Activated naive CD8-positive, alpha-beta T cell treated with anti-CD3 and anti-CD28 coated beads, Interleukin-2, amount 10 ng/mL, durations not matched to agents 7 days and 5 days (primary cell): ENCODE data around the gene ZBTB47. TPM values are rescaled to one million over a fixed set of nuclear protein-coding genes. Genes with fewer than 3 reads are reported as not detected.

Experiments used
- ATAC-seq: fragments of 150-1000 bp; cut with Tn5 transposase; one replicate; pipeline ENCODE4 v1.10.0; 2021; ENCODE audit warnings: low read depth, moderate library complexity
- POLR2A ChIA-PET: fragments of 350-600 bp; sonication (Branson Sonifier 250); formaldehyde crosslinking; loops from one replicate; lab custom pipeline; 2021; ENCODE audit warnings: antibody characterized with exemption; lab: Charles Lee
- DNase-seq: peaks from one replicate; pipeline ENCODE4 v3.0.0; 2021
- H3K27ac Mint-ChIP-seq: one replicate; pipeline ENCODE4 v1.8.0; 2022; ENCODE audit warnings: mild to moderate bottlenecking, mixed read lengths
- H3K27me3 Mint-ChIP-seq: one replicate; pipeline ENCODE4 v1.8.0; 2022; ENCODE audit warnings: mild to moderate bottlenecking, moderate library complexity, mixed read lengths
- H3K36me3 Mint-ChIP-seq: one replicate; pipeline ENCODE4 v1.8.0; 2021; ENCODE audit warnings: mild to moderate bottlenecking, mixed read lengths
- H3K4me1 Mint-ChIP-seq: one replicate; pipeline ENCODE4 v1.8.0; 2021; ENCODE audit warnings: mixed read lengths
- H3K4me3 Mint-ChIP-seq: one replicate; pipeline ENCODE4 v1.8.0; 2022; ENCODE audit warnings: mild to moderate bottlenecking, moderate library complexity, mixed read lengths
- H3K9me3 Mint-ChIP-seq: one replicate; pipeline ENCODE4 v1.8.0; 2021; ENCODE audit warnings: mixed read lengths
- total RNA-seq, 2 experiments: library from RNA; stranded (reverse); gene quantifications; one replicate each; pipeline ENCODE4 v1.2.3, GENCODE V29; 2021

The ZBTB47 gene
- total RNA-seq, 2 experiments from 2014 or later: 1.1 to 1.3 TPM

DNA sequence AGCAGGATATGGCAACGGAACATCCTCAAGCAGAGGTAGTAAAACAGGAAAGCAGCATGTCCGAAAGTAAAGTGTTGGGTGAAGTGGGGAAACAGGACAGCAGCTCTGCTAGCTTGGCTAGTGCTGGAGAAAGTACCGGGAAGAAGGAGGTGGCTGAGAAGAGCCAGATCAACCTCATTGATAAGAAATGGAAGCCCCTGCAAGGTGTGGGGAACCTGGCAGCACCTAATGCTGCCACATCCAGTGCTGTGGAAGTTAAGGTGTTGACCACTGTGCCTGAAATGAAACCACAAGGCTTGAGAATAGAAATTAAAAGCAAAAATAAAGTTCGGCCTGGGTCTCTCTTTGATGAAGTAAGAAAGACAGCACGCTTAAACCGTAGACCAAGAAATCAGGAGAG, 14.3 kb upstream of the ZBTB47 start:
- DNase-seq (no peak), ATAC-seq (no peak)
- Mint-ChIP-seq H3K9me3 (no peaks in the 10 kb centered on the region), H3K27ac (no peak overlapping the region), H3K4me3 (no peak overlapping the region), H3K36me3 (peaks cover 28% of the 10 kb centered on the region), H3K4me1 (peaks cover 6% of the 10 kb centered on the region), H3K27me3 (no peaks in the 10 kb centered on the region)
- POLR2A ChIA-PET: no interaction called here

DNA sequence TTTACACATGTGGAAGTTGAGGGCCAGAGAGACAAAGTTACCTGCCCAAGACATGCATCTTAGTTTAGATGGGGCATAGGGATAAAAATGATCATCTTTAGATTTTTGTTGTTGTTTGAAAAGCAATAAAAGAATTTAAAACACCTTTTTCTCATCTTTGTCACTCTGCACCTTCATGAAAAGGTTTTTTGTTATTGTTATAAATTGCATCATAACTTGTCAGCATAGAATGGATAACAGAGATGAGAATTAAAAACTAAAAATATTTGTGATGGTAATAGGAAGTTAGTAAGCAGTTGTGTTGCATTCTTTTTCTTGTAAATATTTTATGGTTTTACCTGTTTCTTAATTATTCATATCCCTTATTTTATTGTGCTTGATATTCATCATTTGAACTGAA, 13.4 kb upstream of the ZBTB47 start:
- ATAC-seq: no peak
- H3K4me1 Mint-ChIP-seq: peaks cover 6% of the 10 kb centered on the region
- no peaks in the 10 kb centered on the region for H3K27me3 Mint-ChIP-seq
- no peaks in the 10 kb centered on the region for H3K9me3 Mint-ChIP-seq
- peak overlapping the region; percentile 68 for H3K27ac Mint-ChIP-seq
- no peak for DNase-seq
- H3K4me3 Mint-ChIP-seq: no peak overlapping the region
- peaks cover 35% of the 10 kb centered on the region for H3K36me3 Mint-ChIP-seq
- POLR2A ChIA-PET: no interaction called here

DNA sequence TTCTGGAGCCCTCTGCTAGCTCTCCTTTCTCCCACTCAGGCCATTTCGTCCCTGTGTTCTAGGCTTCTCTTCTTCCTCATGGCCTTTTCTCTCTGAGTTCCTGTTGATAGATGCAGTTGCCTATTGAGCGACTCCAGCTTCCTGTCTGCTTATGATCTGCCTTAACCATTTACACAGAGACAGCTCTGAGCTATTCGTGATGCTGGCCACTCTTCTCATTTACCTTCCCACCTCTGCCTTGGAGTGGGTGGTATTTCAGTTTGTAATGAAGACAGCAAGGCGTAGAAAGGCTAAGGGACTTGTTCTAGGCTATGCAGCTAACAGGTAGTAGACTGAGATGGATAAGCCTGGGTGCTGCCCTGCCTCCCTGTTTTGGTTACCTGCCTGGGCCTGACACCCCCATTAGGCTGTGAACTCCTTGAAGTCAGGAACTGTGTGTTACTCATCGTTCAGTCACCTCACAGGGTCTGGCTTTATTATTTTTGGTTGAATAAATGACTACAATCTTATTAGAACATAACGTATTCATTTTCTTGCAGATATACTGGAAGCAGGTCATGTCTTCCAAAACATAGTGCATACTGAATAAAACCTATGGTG, 12.6 kb upstream of the ZBTB47 start:
- H3K36me3 Mint-ChIP-seq: peaks cover 36% of the 10 kb centered on the region
- POLR2A ChIA-PET: no interaction called here
- no peaks in the 10 kb centered on the region for H3K9me3 Mint-ChIP-seq
- no peak for ATAC-seq
- no peaks in the 10 kb centered on the region for H3K27me3 Mint-ChIP-seq
- H3K27ac Mint-ChIP-seq: peak overlapping the region; percentile 68
- no peak for DNase-seq
- no peak overlapping the region for H3K4me3 Mint-ChIP-seq
- H3K4me1 Mint-ChIP-seq: peaks cover 6% of the 10 kb centered on the region

DNA sequence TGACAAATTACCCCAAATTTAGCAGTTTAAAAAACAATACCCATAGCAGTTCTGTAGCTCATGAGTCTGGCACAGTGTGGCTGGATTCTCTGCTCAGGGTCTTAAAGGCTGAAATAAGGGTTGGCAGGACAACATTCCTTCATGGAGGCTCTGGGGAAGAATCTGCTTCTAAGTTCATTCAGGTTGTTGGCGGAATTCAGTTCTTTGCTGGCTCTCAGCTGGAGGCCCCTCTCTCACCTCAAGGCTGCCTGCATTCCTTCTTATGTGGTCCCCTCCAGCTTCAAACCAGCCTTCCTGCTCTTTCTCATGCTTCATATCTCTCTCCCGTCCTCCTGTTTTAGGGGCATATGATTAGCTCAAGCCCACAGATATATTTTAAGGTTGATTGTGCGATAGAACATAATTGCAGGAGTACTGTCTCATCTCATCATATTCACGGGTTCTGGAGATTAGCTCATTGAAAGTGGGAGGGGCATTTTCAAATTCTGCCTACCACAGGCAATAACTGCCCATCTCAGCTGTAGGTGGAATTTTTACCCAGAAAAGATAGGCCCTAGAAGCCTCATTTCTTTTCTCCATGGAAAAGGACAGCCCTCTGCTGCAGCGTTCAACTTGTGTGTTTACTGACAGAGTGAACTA, 5.6 kb upstream of the ZBTB47 start:
- no peak for ATAC-seq

DNA sequence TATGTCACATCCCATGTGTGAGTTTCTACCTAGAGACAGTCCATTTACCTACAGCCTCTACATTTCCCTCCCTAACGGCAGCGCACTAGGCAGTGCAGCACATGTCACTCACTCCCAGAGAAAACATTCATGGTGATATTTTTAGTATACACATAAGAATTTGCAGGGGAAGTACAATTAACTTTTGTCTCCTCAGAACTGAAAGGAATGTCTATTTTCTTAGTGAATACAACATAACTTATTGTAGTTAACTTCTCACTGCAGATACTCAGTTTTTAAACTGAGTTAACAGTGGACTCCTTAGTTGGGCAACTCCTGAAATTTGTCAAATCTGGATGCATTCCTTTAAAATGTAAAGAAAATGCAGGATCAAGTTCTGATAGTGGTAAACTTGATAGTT, 4.5 kb upstream of the ZBTB47 start:
- H3K27me3 Mint-ChIP-seq: no peaks in the 10 kb centered on the region
- DNase-seq (no peak), ATAC-seq (no peak)
- H3K36me3 Mint-ChIP-seq: peaks cover 25% of the 10 kb centered on the region
- peaks cover 30% of the 10 kb centered on the region for H3K4me1 Mint-ChIP-seq
- H3K9me3 Mint-ChIP-seq: no peaks in the 10 kb centered on the region
- no peak overlapping the region for H3K27ac Mint-ChIP-seq
- POLR2A ChIA-PET: no interaction called here
- H3K4me3 Mint-ChIP-seq: no peak overlapping the region

More for the DNA sequence above, 5.6 kb upstream of the ZBTB47 start:
- peaks cover 23% of the 10 kb centered on the region for H3K4me1 Mint-ChIP-seq
- H3K4me3 Mint-ChIP-seq: no peak overlapping the region
- DNase-seq: no peak
- no peaks in the 10 kb centered on the region for H3K27me3 Mint-ChIP-seq
- peaks cover 32% of the 10 kb centered on the region for H3K36me3 Mint-ChIP-seq
- H3K27ac Mint-ChIP-seq: no peak overlapping the region
- H3K9me3 Mint-ChIP-seq: no peaks in the 10 kb centered on the region
- POLR2A ChIA-PET: interaction anchor here (1.3 kb wide), 1 partner anchor 47 kb away, joined by 4 read pairs; the partner anchor contains the start of gene NKTR

DNA sequence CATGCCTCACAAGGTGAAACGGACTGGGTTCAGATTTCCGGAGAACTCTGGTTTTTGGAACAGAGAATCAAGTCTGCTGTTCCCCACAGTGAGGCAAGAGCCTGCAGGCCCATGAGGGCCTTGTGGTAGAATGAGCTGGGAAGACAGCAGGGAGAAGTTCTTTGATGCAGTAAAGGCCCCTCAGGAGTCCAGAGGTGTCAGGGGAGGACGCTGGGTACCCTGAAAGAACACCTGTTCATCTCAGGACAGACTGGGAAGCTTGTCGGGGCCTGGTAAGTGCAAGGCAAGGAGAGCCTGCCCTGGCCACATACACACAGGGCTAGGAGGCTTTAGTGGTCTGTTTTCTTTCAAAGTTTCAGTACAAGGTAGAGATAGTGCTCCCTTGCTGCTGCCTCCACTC, 3.7 kb upstream of the ZBTB47 start:
- H3K27me3 Mint-ChIP-seq: no peaks in the 10 kb centered on the region
- no peak overlapping the region for H3K27ac Mint-ChIP-seq
- POLR2A ChIA-PET: no interaction called here

DNA sequence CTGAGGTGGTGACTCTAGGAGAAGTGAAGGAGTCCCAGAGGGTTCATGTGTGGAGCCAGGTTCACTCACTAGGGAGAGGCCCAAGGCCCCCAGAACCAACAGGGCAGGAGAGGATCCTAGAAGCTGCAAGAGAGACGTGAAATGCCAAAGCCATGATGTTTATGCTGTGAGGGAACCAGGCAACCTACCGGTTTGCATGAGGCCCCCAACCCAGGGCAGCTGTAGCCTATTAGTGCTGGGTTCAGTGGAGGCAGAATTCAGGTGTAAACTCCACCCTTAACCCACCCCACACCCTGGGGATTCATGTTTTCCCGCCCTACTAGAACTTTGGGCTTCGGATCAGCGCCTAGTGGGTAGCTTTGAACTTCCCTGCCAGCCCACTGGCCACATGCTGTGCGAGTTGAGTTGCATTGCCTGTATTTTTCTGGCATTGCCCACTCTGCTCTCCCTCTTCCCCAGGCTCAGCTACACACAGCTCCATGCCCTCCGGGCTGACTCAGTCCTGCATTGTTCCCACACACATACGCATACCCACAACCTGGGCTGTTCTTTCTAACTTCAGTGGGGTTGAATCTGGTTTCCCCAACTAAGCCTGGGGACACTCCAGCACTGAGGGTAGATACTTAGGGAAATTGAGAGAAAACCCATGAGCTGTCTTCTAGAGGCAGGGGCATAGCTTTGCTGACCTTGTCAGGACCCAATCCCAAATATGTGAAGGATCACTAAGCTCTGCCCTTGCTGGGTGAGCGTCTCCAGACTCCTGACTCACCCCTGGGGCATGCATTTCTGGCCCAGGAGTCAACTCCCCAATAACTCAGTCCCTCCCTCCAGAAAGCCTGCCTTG, 2.0 kb upstream of the ZBTB47 start:
- Mint-ChIP-seq H3K9me3 (no peaks in the 10 kb centered on the region), H3K36me3 (peaks cover 15% of the 10 kb centered on the region), H3K27ac (peak overlapping the region; percentile 68), H3K4me3 (no peak overlapping the region), H3K27me3 (peaks cover 4% of the 10 kb centered on the region), H3K4me1 (peaks cover 30% of the 10 kb centered on the region)
- no peak for DNase-seq
- POLR2A ChIA-PET: interaction anchor here (1.8 to 2.1 kb wide), 3 partner anchors 51 to 69 kb away, joined by 5 to 7 read pairs (median 7); partner anchors contain the start of genes NKTR, SEC22C and SS18L2
- no peak for ATAC-seq

More for the DNA sequence above, 3.7 kb upstream of the ZBTB47 start:
- Mint-ChIP-seq H3K4me1 (peaks cover 30% of the 10 kb centered on the region), H3K9me3 (no peaks in the 10 kb centered on the region), H3K4me3 (no peak overlapping the region), H3K36me3 (peaks cover 20% of the 10 kb centered on the region)
- ATAC-seq (no peak), DNase-seq (no peak)

DNA sequence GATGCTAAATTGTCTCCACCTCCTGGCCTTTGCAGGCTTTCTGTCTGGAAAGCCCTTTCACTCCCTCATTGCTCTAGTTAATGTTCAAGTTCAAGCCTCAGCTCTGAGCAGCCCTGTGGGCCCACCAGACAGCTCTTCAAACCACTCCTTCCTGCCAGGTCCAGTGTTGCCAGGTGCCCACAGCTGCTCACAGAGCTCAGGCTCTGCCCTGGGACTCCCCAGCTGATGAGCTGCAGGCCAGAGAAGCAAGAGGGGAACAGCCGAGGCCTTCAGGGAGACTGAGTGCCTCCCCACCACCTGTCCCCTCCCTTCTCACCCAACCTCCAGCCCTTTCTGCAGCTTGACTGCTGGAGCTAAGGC, 1.3 kb upstream of the ZBTB47 start:
- POLR2A ChIA-PET: interaction anchor here (1.8 to 2.1 kb wide), 3 partner anchors 52 to 70 kb away, joined by 5 to 7 read pairs (median 7); partner anchors contain the start of genes NKTR, SEC22C and SS18L2
- Mint-ChIP-seq H3K4me1 (peaks cover 26% of the 10 kb centered on the region), H3K27ac (peak overlapping the region; percentile 68), H3K27me3 (peaks cover 4% of the 10 kb centered on the region), H3K36me3 (peaks cover 10% of the 10 kb centered on the region), H3K4me3 (no peak overlapping the region), H3K9me3 (no peaks in the 10 kb centered on the region)
- ATAC-seq (peak; percentile 25), DNase-seq (no peak)

DNA sequence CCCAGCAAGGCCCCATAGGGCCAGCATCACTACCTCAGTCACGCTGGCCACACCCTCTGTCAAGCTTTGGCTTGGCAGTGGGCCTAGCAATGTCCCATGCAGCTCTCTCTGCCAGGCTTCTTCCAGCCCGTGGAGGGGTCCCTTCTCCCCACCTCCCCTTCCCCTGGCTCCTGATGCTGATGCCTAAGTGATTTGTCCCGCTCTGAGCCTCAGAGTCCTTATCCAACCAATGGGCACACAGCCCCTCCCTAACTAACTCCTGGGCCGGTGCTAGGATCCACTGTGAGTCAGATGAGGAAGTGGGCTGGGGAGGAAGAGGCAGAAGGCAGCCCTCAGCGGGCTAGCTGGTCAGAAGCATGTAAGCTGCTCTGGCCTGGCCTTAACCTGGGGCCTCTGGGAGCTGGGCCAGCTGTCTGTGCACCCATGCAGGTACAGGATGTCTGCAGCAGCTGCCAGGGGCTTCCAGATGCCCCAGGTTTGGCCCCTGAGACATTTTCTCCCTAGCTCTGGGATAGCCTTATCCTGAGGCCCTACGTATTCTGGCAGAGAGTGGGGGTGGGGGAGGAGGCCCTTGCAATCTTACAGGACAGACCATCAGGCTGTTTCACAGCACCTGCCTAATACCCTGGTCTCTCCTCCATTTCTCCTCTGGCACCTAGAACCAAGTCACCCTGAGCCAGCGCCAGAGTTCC, 740 bp upstream of the ZBTB47 start:
- H3K4me1 Mint-ChIP-seq: peaks cover 24% of the 10 kb centered on the region
- POLR2A ChIA-PET: interaction anchor here (1.8 to 2.1 kb wide), 3 partner anchors 52 to 70 kb away, joined by 5 to 7 read pairs (median 7); partner anchors contain the start of genes NKTR, SEC22C and SS18L2
- H3K36me3 Mint-ChIP-seq: peaks cover 9% of the 10 kb centered on the region
- ATAC-seq (peak; percentile 52), DNase-seq (no peak)
- H3K27me3 Mint-ChIP-seq: peaks cover 4% of the 10 kb centered on the region
- H3K4me3 Mint-ChIP-seq: peak overlapping the region; percentile 85
- peak overlapping the region; percentile 68 for H3K27ac Mint-ChIP-seq
- no peaks in the 10 kb centered on the region for H3K9me3 Mint-ChIP-seq

DNA sequence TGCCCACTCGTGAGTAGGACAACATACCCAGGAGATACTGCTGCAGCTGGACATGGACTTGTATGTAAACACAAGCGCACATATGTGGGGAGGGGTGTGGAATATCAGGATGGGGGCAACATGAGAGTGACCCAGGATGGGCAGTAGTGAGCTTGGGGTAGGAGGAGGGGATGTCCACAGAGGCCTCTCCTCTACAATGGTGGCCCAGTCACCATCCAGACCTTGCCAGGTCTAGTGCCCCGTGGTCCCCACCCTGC, 266 bp upstream of the ZBTB47 start:
- peak overlapping the region; percentile 68 for H3K27ac Mint-ChIP-seq
- ATAC-seq (no peak), DNase-seq (no peak)
- H3K36me3 Mint-ChIP-seq: peaks cover 6% of the 10 kb centered on the region
- POLR2A ChIA-PET: interaction anchor here (1.8 to 2.1 kb wide), 3 partner anchors 53 to 71 kb away, joined by 5 to 7 read pairs (median 7); partner anchors contain the start of genes NKTR, SEC22C and SS18L2
- H3K9me3 Mint-ChIP-seq: no peaks in the 10 kb centered on the region
- peaks cover 4% of the 10 kb centered on the region for H3K27me3 Mint-ChIP-seq
- peak overlapping the region; percentile 85 for H3K4me3 Mint-ChIP-seq
- H3K4me1 Mint-ChIP-seq: peaks cover 23% of the 10 kb centered on the region

DNA sequence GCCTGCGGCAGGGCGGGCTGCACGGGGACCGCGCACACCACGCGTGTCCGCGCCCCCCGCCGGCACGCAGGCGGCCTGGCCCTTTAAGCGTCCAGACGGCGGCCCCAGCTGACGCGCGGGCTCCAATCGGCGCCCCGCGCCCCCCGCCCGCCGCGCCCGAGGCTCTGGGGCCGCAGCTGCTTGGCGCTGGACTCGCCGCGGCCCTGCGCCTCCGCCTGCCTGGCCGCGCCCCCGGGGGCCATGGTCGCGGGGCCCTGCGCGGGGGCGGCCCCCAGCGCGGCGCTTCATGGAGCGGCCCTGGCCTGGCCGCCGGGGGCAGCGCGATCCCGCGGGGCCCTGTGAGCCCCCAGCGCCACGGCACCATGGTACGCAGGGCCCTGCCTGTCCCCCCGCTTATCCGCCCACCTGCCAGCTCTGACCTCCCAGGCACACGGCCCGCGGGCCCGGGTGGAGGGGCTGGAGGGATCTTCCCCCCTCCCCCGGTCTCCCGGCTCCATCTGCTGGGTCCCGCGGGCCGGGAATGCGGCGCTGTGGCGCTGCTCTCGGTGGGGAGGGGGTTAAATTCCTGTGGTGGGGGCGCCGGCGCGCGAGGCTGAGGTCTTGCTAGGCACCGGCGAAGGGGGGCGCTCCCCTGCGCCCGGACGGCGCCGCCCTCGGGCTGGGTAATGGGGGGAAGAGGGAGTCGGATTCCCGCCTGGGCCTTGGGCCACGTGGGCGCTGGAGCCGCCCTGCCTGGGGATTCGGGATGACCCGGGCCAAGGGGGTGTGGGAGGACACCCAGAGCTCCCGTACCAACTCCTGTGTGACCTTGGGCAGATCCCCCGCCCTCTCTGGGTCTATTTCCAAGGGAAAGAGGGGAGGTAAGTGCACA, 1.1 kb downstream of the ZBTB47 start:
- no peak overlapping the region for H3K27ac Mint-ChIP-seq

DNA sequence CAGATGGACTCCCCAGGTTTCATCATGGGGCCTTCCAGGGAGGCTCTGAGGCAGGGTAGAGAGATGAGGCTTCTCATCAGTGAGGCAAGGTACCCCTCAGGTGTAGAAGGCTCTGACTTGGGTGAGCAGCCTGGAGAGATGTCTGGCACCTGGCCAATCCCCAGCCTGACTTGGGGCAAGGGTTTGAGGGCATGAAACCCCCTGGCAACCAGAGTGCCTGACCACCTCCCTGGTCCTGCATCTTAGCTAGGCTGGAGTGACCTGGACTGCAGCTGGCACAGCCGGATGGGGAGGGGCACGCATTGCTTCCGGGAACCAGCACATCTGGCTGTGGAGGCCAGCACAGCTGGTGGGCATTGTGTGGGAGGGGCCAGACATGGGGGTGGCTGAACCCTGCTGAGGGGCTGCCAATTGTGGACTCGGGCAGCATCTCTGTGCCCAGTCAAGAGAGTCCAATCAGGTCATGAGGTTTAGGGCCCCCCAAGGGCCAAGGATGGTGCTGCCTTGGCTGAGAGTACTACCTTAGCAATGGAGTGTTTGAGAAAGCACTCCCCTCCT, 1.9 kb downstream of the ZBTB47 start:
- no peak for ATAC-seq
- POLR2A ChIA-PET: no interaction called here
- Mint-ChIP-seq H3K4me1 (peaks cover 19% of the 10 kb centered on the region), H3K27ac (no peak overlapping the region), H3K27me3 (peaks cover 4% of the 10 kb centered on the region), H3K36me3 (peaks cover 1% of the 10 kb centered on the region), H3K4me3 (peak overlapping the region; percentile 22), H3K9me3 (no peaks in the 10 kb centered on the region)
- DNase-seq: peak; percentile 35

More for the DNA sequence above, 1.1 kb downstream of the ZBTB47 start:
- Mint-ChIP-seq H3K4me3 (peak overlapping the region; percentile 22), H3K36me3 (peaks cover 1% of the 10 kb centered on the region), H3K27me3 (peaks cover 4% of the 10 kb centered on the region), H3K9me3 (no peaks in the 10 kb centered on the region), H3K4me1 (peaks cover 19% of the 10 kb centered on the region)
- ATAC-seq (peak; percentile 28), DNase-seq (peak; percentile 50)
- POLR2A ChIA-PET: interaction anchor here (0.7 kb wide), 1 partner anchor 72 kb away, joined by 3 read pairs; the partner anchor contains the start of gene SEC22C
